Hepatocyte (in vitro differentiated cells): ENCODE data around the gene SLC25A19.

Experiments used
- CTCF ChIP-seq: fragments of 200-600 bp; sonication (generic); IDR thresholded peaks from 2 replicates; pipeline ENCODE4 v1.5.1; 2016; ENCODE audit warnings: antibody characterized with exemption, mild to moderate bottlenecking; ENCODE audit not compliant: poor library complexity
- EZH2phosphoT487 ChIP-seq: fragments of 200-600 bp; sonication (generic); IDR thresholded peaks from one replicate; pipeline ENCODE4 v1.6.1; 2018; ENCODE audit warnings: antibody characterized with exemption, mild to moderate bottlenecking, low read depth, moderate library complexity; ENCODE audit not compliant: unreplicated experiment, severe bottlenecking

GRCh38 chr17:75325348-75325747 is 36.1 kb upstream of the SLC25A19 start:
- TF ChIP-seq CTCF (no peak), EZH2phosphoT487 (no peak)
